HCT116 (cell line): ENCODE measurements around the gene ADK. TPM values are rescaled to one million over a fixed set of nuclear protein-coding genes. Genes with fewer than 3 reads are reported as not detected.

ENCODE experiments used
- ATAC-seq: fragments of 200-7000 bp; cut with Tn5 transposase; 2 replicates; pipeline ENCODE4 v1.9.1; 2020; ENCODE audit warnings: mild to moderate bottlenecking, moderate library complexity
- BruUV-seq: library from RNA; stranded (reverse); fragments of 400-500 nt; replicated peaks from 2 replicates; lab custom pipeline; 2021; lab: Mats Ljungman, UMichigan
- CTCF ChIA-PET: fragments of 300-600 bp; sonication (Branson Sonifier 250); formaldehyde crosslinking; loops from one replicate; lab custom pipeline; 2021; ENCODE audit warnings: antibody characterized with exemption; lab: Charles Lee
- POLR2A ChIA-PET: fragments of 300-600, 350-600 bp; sonication (Branson Sonifier 250); formaldehyde crosslinking; loops from one replicate; lab custom pipeline; 2021; ENCODE audit warnings: antibody characterized with exemption; lab: Charles Lee
- RAD21 ChIA-PET, 2 experiments: fragments of 300-600 bp; sonication (Branson Sonifier 250); formaldehyde crosslinking; loops; one replicate each; lab custom pipeline; 2023; ENCODE audit warnings: low total read pairs in 2 of 2; ENCODE audit not compliant: uncharacterized antibody in 2 of 2, unreplicated experiment in 2 of 2, low non-redundant PET in 1 of 2; lab: Charles Lee
- DNase-seq: peaks from one replicate; pipeline ENCODE4 v3.0.0-alpha.2; 2010; ENCODE audit warnings: low read depth, low spot score
- H2AFZ ChIP-seq: fragments of 200-600 bp; shearing (Covaris generic), sonication (generic); 2 replicates; pipeline ENCODE4 v1.6.1; 2017; ENCODE audit warnings: low read depth, mixed run types, mixed read lengths, antibody characterized with exemption, low read length; ENCODE audit not compliant: poor library complexity, severe bottlenecking
- H3K27ac ChIP-seq: 2 replicates; pipeline ENCODE4 v1.5.1; 2012; ENCODE audit warnings: low read depth, low read length
- H3K27me3 ChIP-seq: fragments of 200-600 bp; sonication (generic); 2 replicates; pipeline ENCODE4 v1.6.1; 2016; ENCODE audit warnings: mixed run types, low read length, mixed read lengths; ENCODE audit not compliant: insufficient read depth
- H3K36me3 ChIP-seq, 2 experiments: fragments of 200-500 bp in 1 of 2; fragments of 200-600 bp in 1 of 2; sonication (Bioruptor generic) in 1 of 2; sonication (generic) in 1 of 2; 2 replicates each; pipeline versions ENCODE4 v1.5.1 to v1.6.1; 2014 to 2016; ENCODE audit warnings: low read length in 2 of 2, inconsistent platforms in 1 of 2, mixed read lengths in 1 of 2, mixed run types in 1 of 2; ENCODE audit not compliant: insufficient read depth in 2 of 2, control insufficient read depth in 1 of 2
- H3K4me1 ChIP-seq, 2 experiments: fragments of 200-600 bp in 1 of 2; sonication (generic) in 1 of 2; 2 replicates each; pipeline versions ENCODE4 v1.5.1 to v1.6.1; 2012 to 2017; ENCODE audit warnings: low read length in 2 of 2, inconsistent platforms in 1 of 2, mild to moderate bottlenecking in 1 of 2, mixed read lengths in 1 of 2, mixed run types in 1 of 2, moderate library complexity in 1 of 2; ENCODE audit not compliant: insufficient read depth in 2 of 2, control insufficient read depth in 1 of 2
- H3K4me2 ChIP-seq: fragments of 200-600 bp; sonication (generic); 2 replicates; pipeline ENCODE4 v1.6.1; 2017; ENCODE audit warnings: mixed run types, low read length, mixed read lengths
- H3K4me3 ChIP-seq, 2 experiments: fragments of 200-600 bp in 1 of 2; sonication (generic) in 1 of 2; replicated peaks in 1 of 2; 2 replicates each; pipeline ENCODE4 v1.5.1; 2011 to 2016; ENCODE audit warnings: low read length in 2 of 2, control low read depth in 1 of 2, low read depth in 1 of 2, mild to moderate bottlenecking in 1 of 2, mixed read lengths in 1 of 2, mixed run types in 1 of 2
- H3K79me2 ChIP-seq: fragments of 200-600 bp; sonication (generic); 2 replicates; pipeline ENCODE4 v1.6.1; 2017; ENCODE audit warnings: mild to moderate bottlenecking, mixed run types, low read length, moderate library complexity, mixed read lengths; ENCODE audit not compliant: insufficient read depth
- H3K9ac ChIP-seq: fragments of 200-600 bp; sonication (generic); 2 replicates; pipeline ENCODE4 v1.6.1; 2016; ENCODE audit warnings: low read length, mixed read lengths
- H3K9me2 ChIP-seq: fragments of 200-600 bp; sonication (generic), shearing (Covaris generic); 2 replicates; pipeline ENCODE4 v1.6.1; 2017; ENCODE audit warnings: mixed run types, mild to moderate bottlenecking, moderate library complexity; ENCODE audit not compliant: insufficient read depth
- H3K9me3 ChIP-seq, 2 experiments: fragments of 200-500 bp in 1 of 2; fragments of 200-600 bp in 1 of 2; sonication (Bioruptor generic) in 1 of 2; sonication (generic) in 1 of 2; 2 replicates each; pipeline ENCODE4 v1.6.1; 2014 to 2017; ENCODE audit warnings: low read length in 2 of 2, mixed read lengths in 2 of 2, inconsistent platforms in 1 of 2, low read depth in 1 of 2, mild to moderate bottlenecking in 1 of 2, mixed run types in 1 of 2, moderate library complexity in 1 of 2; ENCODE audit not compliant: control insufficient read depth in 1 of 2, insufficient read depth in 1 of 2
- H4K20me1 ChIP-seq: fragments of 200-600 bp; sonication (generic), shearing (Covaris generic); 2 replicates; pipeline ENCODE4 v1.6.1; 2017; ENCODE audit warnings: mixed run types, mild to moderate bottlenecking, moderate library complexity; ENCODE audit not compliant: insufficient read depth
- CBX3 ChIP-seq: IDR thresholded peaks from 2 replicates; pipeline ENCODE4 v1.6.1; 2012; ENCODE audit warnings: low read depth
- CEBPB ChIP-seq: IDR thresholded peaks from 2 replicates; pipeline ENCODE4 v1.6.1; 2012; ENCODE audit warnings: low read depth
- CTCF ChIP-seq, 3 experiments: fragments of 200-600 bp in 1 of 3; sonication (generic) in 1 of 3; IDR thresholded peaks in 2 of 3; conservative IDR thresholded peaks in 1 of 3; 2 replicates each; pipeline ENCODE4 v1.5.1; 2012 to 2017; ENCODE audit warnings: low read depth in 2 of 3, low read length in 2 of 3, antibody characterized with exemption in 1 of 3, borderline replicate concordance in 1 of 3, control low read depth in 1 of 3, mild to moderate bottlenecking in 1 of 3, mixed read lengths in 1 of 3, mixed run types in 1 of 3, moderate library complexity in 1 of 3; ENCODE audit not compliant: insufficient read depth in 1 of 3
- EZH2phosphoT487 ChIP-seq: fragments of 200-600 bp; IDR thresholded peaks from 2 replicates; pipeline ENCODE4 v1.6.1; 2018; ENCODE audit warnings: antibody characterized with exemption, borderline replicate concordance
- FOSL1 ChIP-seq: IDR thresholded peaks from 2 replicates; pipeline ENCODE4 v1.6.1; 2012; ENCODE audit warnings: low read depth
- POLR2AphosphoS5 ChIP-seq: IDR thresholded peaks from 2 replicates; pipeline ENCODE4 v1.6.1; 2011; ENCODE audit warnings: mild to moderate bottlenecking, low read depth, low read length, moderate library complexity
- RAD21 ChIP-seq: IDR thresholded peaks from 2 replicates; pipeline ENCODE4 v1.6.1; 2012; ENCODE audit warnings: low read depth, mild to moderate bottlenecking
- REST ChIP-seq: IDR thresholded peaks from 2 replicates; pipeline ENCODE4 v1.6.1; 2012; ENCODE audit warnings: low read depth
- SP1 ChIP-seq: IDR thresholded peaks from 2 replicates; pipeline ENCODE4 v1.6.1; 2012; ENCODE audit warnings: low read depth
- SRF ChIP-seq: IDR thresholded peaks from 2 replicates; pipeline ENCODE4 v1.6.1; 2012; ENCODE audit warnings: low read depth
- ZBTB33 ChIP-seq: IDR thresholded peaks from 2 replicates; pipeline ENCODE4 v1.6.1; 2011; ENCODE audit warnings: mild to moderate bottlenecking, low read length, moderate library complexity; ENCODE audit not compliant: insufficient replicate concordance; ENCODE audit errors: extremely low read depth
- ZNF274 ChIP-seq: fragments of 200-500 bp; sonication (Bioruptor generic); IDR thresholded peaks from 2 replicates; pipeline ENCODE4 v1.6.1; 2014; ENCODE audit warnings: mild to moderate bottlenecking, low read depth, low read length, inconsistent platforms
- intact Hi-C: fragments of 100-400 bp; cut with micrococcal nuclease; formaldehyde crosslinking; loops from 2 replicates; pipeline ENCODE4 v1.10.0; 2022
- total RNA-seq: library from RNA; stranded (reverse); gene quantifications from one replicate; pipeline ENCODE4 v1.2.1, GENCODE V29; 2021; ENCODE audit not compliant: unreplicated experiment

Gene ADK
- total RNA-seq, 1 experiment from 2014 or later, result 55.0 TPM

- H3K36me3 ChIP-seq, result no peaks in the 10 kb centered on the region
- ChIA-PET POLR2A (no interaction called here), RAD21 (no interaction called here), CTCF (no interaction called here)
- H3K27ac ChIP-seq, result no peak overlapping the region
- no peaks in the 10 kb centered on the region for H3K27me3 ChIP-seq
- H3K9me2 ChIP-seq, result no peaks in the 10 kb centered on the region
- no peak overlapping the region for H3K4me2 ChIP-seq
- BruUV-seq, result no TSS peak
- no peaks in the 10 kb centered on the region for H3K4me1 ChIP-seq
- no peaks in the 10 kb centered on the region for H3K79me2 ChIP-seq
- H4K20me1 ChIP-seq, result no peaks in the 10 kb centered on the region
- ATAC-seq (no peak), DNase-seq (no peak)
- H3K9me3 ChIP-seq, result no peaks in the 10 kb centered on the region
- no peak overlapping the region for H3K9ac ChIP-seq
- no peak overlapping the region for H2AFZ ChIP-seq
- TF ChIP-seq SP1 (no peak), RAD21 (no peak), ZBTB33 (no peak), POLR2AphosphoS5 (no peak), CEBPB (no peak), ZNF274 (no peak), REST (no peak), FOSL1 (no peak), EZH2phosphoT487 (no peak), CTCF (IDR thresholded peaks at IDR 0.05 in 2 of 3, conservative IDR thresholded peaks at IDR 0.05 in 1 of 3; ENCODE audit: borderline replicate concordance in 1 of 3, insufficient read depth in 1 of 3, low read depth in 2 of 3, low read length in 2 of 3) (no peak), SRF (no peak), CBX3 (no peak)
- no peak overlapping the region for H3K4me3 ChIP-seq
- intact Hi-C loops, result no loop called here
Measured at GRCh38 chr10:74669210-74669609, 518.2 kb downstream of the ADK start.
